Uterus (tissue), 4 donors: ENCODE results near the gene ZNF784. TPM values are rescaled to one million over a fixed set of nuclear protein-coding genes. Genes with fewer than 3 reads are reported as not detected.

Source experiments
- DNase-seq, 2 donors: peaks; one replicate each; pipeline ENCODE4 v3.0.0-alpha.2; 2019 to 2020
- H3K27ac ChIP-seq, 2 donors: fragments of 200-600 bp; sonication (generic); 1 replicate in 1 of 2; 2 replicates in 1 of 2; pipeline ENCODE4 v1.5.1; 2016 to 2018
- H3K27me3 ChIP-seq, 2 donors: fragments of 200-600 bp; sonication (generic); one replicate each; pipeline ENCODE4 v1.5.1; 2018 to 2019; ENCODE audit warnings: control low read depth in 1 of 2
- H3K36me3 ChIP-seq, 2 donors: fragments of 200-600 bp; sonication (generic); one replicate each; pipeline ENCODE4 v1.5.1; 2019; ENCODE audit warnings: control low read depth in 1 of 2
- H3K4me1 ChIP-seq, 2 donors: fragments of 200-600 bp; sonication (generic); one replicate each; pipeline ENCODE4 v1.5.1; 2018 to 2019; ENCODE audit warnings: control low read depth in 1 of 2
- H3K4me3 ChIP-seq, 2 donors: fragments of 200-600 bp; sonication (generic); 1 replicate in 1 of 2; 2 replicates in 1 of 2; pipeline ENCODE4 v1.5.1; 2018 to 2019; ENCODE audit warnings: mild to moderate bottlenecking in 1 of 2
- H3K9me3 ChIP-seq, 2 donors: fragments of 200-600 bp; sonication (generic); one replicate each; pipeline ENCODE4 v1.5.1; 2019; ENCODE audit warnings: control low read depth in 1 of 2
- CTCF ChIP-seq, 4 experiments: fragments of 200-600 bp in 2 of 4; fragments of 450-650 bp in 2 of 4; sonication (generic) in 2 of 4; IDR thresholded peaks; one replicate each; pipeline ENCODE4 v1.5.1; 2016 to 2019; ENCODE audit warnings: antibody characterized with exemption in 4 of 4, mild to moderate bottlenecking in 2 of 4, moderate library complexity in 1 of 4
- POLR2A ChIP-seq, 2 donors: fragments of 450-650 bp; IDR thresholded peaks; one replicate each; pipeline ENCODE4 v1.6.1; 2016; ENCODE audit warnings: antibody characterized with exemption in 2 of 2, mild to moderate bottlenecking in 1 of 2, moderate library complexity in 1 of 2
- intact Hi-C: fragments of 100-400 bp; cut with DNase I; formaldehyde crosslinking; loops from one replicate; pipeline ENCODE4 v1.15.1; 2023; ENCODE audit warnings: low total_unique reads
- total RNA-seq, 4 donors: library from RNA; depleted of rRNA in 3 of 4; stranded (reverse); fragments of >200 nt in 3 of 4; gene quantifications; one replicate each; pipeline versions ENCODE4 v1.1.0 to v1.2.4, GENCODE V29; 2014 to 2023
- donor health status: DM: yes; HTN: yes; CAD: no.

The ZNF784 gene
- total RNA-seq, 4 donors from 2014 or later, result 4.1 to 9.6 (median 7.4) TPM

GRCh38 chr19:55640577-55641425, 16.4 kb upstream of the ZNF784 start, which contains the start of gene ZNF580:
Gene ZNF580, plus strand, starts transcription at chr19:55641002. Its CDS starts 1,507 bp downstream, at chr19:55642509.
- Histone ChIP-seq H3K4me3 (peak within 1 kb of the TSS; percentile 72 to 94), H3K27me3 (no peaks in the 10 kb centered on the region), H3K4me1 (peaks cover 0 to 36% of the 10 kb centered on the region in 2 donors), H3K36me3 (no peaks in the 10 kb centered on the region), H3K9me3 (no peaks in the 10 kb centered on the region), H3K27ac (peak within 1 kb of the TSS; percentile 88 to 98)
- TF ChIP-seq CTCF (IDR thresholded peaks at IDR 0.05), result no peak
- peak; percentile 11 to 15 for TF ChIP-seq POLR2A (IDR thresholded peaks at IDR 0.05)
- intact Hi-C loops, result loop anchor here (10.0 kb wide), 1 partner anchor 526 kb away; the partner anchor contains the start of gene PPP1R12C
- DNase-seq, result peak in 1 of 2 donors; percentile 72

GRCh38 chr19:55640043-55640576, 15.7 kb upstream of the ZNF784 start:
- no peaks in the 10 kb centered on the region for H3K9me3 ChIP-seq
- no peaks in the 10 kb centered on the region for H3K27me3 ChIP-seq
- TF ChIP-seq POLR2A (IDR thresholded peaks at IDR 0.05) (no peak), CTCF (IDR thresholded peaks at IDR 0.05) (peak; percentile 13 to 56 (median 51))
- peaks cover 0 to 41% of the 10 kb centered on the region in 2 donors for H3K4me1 ChIP-seq
- peak in 1 of 2 donors; percentile 71 for DNase-seq
- H3K27ac ChIP-seq, result peak overlapping the region; percentile 88 to 98
- H3K36me3 ChIP-seq, result no peaks in the 10 kb centered on the region
- intact Hi-C loops, result loop anchor here (10.0 kb wide), 1 partner anchor 525 kb away; the partner anchor contains the start of gene PPP1R12C
- peak overlapping the region; percentile 72 to 94 for H3K4me3 ChIP-seq

GRCh38 chr19:55638864-55639359, 14.5 kb upstream of the ZNF784 start:
- peaks cover 0 to 34% of the 10 kb centered on the region in 2 donors for H3K4me1 ChIP-seq
- no peak for DNase-seq
- no peaks in the 10 kb centered on the region for H3K9me3 ChIP-seq
- no peak overlapping the region for H3K4me3 ChIP-seq
- intact Hi-C loops, result no loop called here
- TF ChIP-seq POLR2A (IDR thresholded peaks at IDR 0.05) (no peak), CTCF (IDR thresholded peaks at IDR 0.05) (peak in 3 of 4 experiments; percentile 15 to 36 (median 33))
- no peaks in the 10 kb centered on the region for H3K36me3 ChIP-seq
- no peak overlapping the region for H3K27ac ChIP-seq
- H3K27me3 ChIP-seq, result no peaks in the 10 kb centered on the region

DNA sequence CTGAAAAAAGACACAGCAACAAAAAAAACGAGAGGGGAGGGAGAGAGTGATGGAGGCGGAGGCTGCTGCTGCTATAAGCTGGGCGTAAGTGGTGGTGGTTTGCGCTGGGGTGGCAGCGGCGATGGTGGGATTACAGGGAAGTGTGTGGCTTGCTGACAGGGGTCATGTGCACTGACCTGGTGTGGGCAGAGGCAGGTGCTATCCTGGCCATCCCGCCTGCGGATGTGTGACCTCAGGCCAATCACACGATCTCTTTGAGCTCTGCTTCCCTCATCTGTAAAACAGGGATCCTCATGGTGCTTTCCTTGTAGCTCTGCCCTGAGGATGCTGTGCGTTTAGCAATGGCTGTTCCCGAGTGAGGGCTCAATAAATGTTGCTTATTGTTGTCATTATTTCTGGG, 13.2 kb upstream of the ZNF784 start:
- no peak for TF ChIP-seq CTCF (IDR thresholded peaks at IDR 0.05)
- no peak for DNase-seq
- no peaks in the 10 kb centered on the region for H3K27me3 ChIP-seq
- no peak overlapping the region for H3K4me3 ChIP-seq
- intact Hi-C loops, result no loop called here
- H3K36me3 ChIP-seq, result no peaks in the 10 kb centered on the region
- no peaks in the 10 kb centered on the region for H3K9me3 ChIP-seq
- H3K27ac ChIP-seq, result no peak overlapping the region
- peaks cover 0 to 30% of the 10 kb centered on the region in 2 donors for H3K4me1 ChIP-seq

- no peaks in the 10 kb centered on the region for H3K36me3 ChIP-seq
- intact Hi-C loops, result no loop called here
- TF ChIP-seq POLR2A (IDR thresholded peaks at IDR 0.05) (no peak), CTCF (IDR thresholded peaks at IDR 0.05) (no peak)
- no peak for DNase-seq
- H3K9me3 ChIP-seq, result no peaks in the 10 kb centered on the region
- no peak overlapping the region for H3K4me3 ChIP-seq
- H3K27ac ChIP-seq, result no peak overlapping the region
- H3K4me1 ChIP-seq, result peaks cover 0 to 30% of the 10 kb centered on the region in 2 donors
- no peaks in the 10 kb centered on the region for H3K27me3 ChIP-seq
Measured at GRCh38 chr19:55636723-55637122, 12.4 kb upstream of the ZNF784 start.
